GM18861 (cell line): ENCODE measurements around the gene TDP2.

Experiments
- ATAC-seq: cut with Tn5 transposase; IDR thresholded peaks from one replicate; pipeline ENCODE4 v1.9.1; 2021; ENCODE audit not compliant: unreplicated experiment

TDP2 gene

DNA sequence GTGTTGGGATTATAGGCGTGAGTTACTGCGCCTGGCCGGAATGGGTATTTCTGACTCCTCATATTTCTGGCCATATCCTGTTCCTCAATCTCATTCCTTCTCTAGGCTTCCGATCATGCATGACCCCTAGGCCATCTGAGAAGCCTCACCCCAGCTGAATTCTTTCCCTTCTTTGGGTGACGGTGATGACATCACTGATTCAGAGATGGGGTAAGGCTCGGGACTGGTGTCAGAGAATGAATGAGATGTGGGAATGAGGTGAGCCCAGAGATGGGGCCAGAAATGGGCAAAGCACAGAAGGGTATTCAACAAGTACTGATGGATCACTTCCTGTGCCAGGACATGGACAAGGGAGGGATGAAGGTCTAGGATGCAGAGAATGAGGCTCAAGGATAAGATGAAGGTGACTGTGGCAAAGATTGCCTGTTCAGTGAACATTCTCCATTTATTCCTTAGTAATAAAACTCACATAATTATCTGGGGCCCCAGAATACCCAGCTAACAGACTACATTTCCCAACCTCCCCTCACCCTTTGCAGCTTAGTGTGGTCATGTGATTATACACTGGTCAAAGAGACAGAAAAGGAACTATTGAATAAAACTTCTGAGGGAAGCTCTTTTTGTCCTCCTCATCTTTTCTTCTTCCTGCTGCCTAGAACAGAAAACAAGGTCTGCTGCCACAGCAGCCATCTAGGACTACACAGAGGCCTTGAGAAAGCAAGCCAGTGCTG is 60.3 kb downstream of the TDP2 start:
- ATAC-seq = no peak

DNA sequence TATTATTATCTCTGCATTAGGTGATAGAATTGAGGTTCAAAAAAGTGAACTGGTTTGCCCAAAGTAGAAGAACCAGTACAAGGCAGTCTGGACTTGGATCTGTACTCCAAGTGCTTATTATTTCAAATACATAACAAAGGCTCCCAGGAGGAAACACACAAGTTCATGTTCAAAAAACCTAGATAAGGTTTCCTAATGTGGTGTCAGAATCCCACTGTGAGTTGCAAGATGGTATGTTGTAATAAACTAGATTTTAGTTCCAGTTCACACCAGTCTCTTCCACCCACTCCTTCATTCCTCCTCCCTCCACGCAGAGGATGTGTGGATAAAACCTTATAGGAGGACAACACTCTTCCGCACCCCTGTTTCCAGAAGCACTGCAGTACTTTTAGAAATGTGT is 63.5 kb downstream of the TDP2 start:
- no peak for ATAC-seq

DNA sequence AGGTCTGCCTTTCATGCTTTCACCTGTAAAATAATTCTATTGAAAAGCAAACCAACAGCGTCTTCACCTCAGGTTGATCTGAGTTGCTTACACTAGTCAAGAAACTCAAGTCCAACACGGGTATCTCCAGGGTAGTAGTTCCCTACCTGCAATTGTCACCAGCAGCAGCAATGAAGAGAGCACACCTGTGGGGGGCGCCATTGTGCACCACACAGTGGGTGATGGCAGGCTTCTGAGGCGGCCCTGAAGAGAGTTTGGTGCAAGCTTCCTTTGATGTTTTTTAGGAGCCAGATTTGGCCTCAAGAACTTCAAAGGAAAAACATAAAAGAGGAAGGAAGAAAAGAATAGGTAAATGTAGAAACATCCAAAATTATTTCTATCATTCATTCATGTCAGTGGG is 65.8 kb downstream of the TDP2 start:
- no peak for ATAC-seq
